HG03378 (cell line): ENCODE measurements around the gene HMX3.

Experiments
- ATAC-seq: cut with Tn5 transposase; IDR thresholded peaks from one replicate; pipeline ENCODE4 v1.9.1; 2021; ENCODE audit warnings: mild to moderate bottlenecking, moderate library complexity; ENCODE audit not compliant: unreplicated experiment

Gene HMX3

DNA sequence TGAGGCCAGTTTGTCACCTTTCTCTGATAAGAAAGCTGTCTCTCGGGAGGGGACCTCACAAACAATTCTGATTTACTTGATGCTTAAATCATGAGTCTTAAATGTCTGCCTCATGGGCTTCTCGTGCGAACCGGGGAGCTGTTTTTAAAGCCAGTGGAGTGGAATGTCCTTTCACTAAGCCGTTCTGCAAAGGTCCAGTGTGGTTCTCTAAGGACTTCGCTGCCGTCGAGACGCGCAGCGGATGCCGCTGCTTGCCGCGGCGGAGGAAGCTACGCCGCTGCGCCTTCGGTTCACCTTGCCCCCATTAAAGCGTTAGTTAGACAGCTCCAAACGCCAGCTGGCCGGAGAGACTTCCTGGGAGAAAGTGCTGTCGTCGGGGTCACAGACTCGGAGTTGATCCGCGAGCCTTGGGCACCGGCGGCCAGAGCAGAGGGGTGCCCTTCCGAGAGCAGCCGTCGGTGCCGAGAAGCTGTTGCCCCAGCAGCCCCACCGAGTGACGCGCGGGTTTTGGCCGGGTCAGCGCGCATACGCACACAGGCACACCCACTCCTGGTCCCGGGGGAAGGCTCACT, 1.3 kb upstream of the HMX3 start:
- ATAC-seq: no peak

DNA sequence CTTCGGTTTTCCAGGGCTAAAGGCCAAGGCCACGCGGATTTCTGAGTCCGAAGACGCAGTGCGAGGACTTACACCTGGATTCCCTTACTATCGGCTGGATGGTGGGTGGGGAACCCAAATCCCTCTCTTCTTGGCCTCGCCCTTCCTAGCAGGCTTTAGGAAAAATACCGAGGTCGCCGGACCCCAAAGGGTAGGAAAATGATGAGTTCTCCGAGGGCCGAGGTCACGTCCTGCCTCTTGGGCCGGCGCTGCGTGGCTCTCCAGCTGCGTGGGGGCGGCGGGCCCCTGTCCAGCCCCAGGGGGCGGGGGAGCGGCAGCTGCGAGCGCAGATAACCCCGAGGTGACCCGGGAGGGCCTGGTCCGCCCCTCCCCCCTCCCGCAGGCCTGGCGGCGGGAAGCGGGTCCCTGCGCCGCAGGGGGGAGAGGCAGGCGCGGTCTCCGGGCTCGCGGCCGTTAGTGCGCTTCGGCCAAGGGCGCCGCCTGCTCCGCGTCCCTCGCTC, 805 bp upstream of the HMX3 start:
- no peak for ATAC-seq

DNA sequence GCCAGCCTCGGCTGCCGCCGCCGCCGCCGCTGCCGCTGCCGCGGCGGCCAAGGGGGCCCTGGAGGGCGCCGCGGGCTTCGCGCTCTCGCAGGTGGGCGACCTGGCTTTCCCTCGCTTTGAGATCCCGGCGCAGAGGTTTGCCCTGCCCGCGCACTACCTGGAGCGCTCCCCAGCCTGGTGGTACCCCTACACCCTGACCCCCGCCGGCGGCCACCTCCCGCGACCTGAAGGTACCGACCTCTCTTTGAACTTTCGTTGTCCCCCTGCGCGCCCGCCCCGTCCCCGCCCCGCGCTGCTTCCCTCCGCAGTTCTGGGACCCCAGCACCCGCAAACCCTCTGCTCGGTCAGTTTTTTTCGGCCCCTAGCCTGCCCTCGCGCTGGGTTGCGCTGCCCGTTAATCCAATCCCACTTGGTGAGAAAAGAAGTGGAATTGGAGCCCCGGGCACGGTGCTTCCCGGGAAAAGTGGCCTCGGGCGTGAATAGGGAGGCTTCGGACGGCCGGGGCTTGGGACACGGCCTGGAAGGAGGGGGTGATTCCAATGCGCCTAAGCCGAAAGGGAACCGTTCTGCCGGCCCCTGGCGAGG, 543 bp downstream of the HMX3 start:
- ATAC-seq: no peak

DNA sequence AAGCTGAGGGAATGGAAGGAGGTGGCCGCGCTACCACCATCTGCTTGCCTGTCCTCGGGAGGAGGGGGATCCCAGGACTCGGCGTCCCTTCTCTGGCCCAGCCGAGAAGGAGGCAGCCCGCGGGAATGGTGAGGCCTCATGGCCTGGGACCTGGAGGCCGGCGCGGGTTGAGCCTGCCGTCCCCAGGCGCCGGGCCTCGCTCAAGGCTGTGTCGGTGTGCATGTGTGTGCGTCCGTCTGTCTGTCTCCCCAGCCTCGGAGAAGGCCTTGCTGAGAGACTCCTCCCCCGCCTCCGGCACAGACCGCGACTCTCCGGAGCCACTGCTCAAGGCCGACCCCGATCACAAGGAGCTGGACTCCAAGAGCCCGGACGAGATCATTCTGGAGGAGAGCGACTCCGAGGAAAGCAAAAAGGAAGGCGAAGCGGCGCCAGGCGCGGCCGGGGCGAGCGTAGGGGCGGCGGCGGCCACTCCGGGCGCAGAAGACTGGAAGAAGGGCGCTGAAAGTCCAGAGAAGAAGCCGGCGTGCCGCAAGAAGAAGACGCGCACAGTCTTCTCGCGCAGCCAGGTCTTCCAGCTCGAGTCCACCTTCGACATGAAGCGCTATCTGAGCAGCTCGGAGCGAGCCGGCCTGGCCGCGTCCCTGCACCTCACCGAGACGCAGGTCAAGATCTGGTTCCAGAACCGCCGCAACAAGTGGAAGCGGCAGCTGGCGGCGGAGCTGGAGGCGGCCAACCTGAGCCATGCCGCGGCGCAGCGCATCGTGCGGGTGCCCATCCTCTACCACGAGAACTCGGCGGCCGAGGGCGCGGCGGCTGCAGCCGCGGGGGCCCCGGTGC, 1.3 kb downstream of the HMX3 start:
- ATAC-seq: no peak

DNA sequence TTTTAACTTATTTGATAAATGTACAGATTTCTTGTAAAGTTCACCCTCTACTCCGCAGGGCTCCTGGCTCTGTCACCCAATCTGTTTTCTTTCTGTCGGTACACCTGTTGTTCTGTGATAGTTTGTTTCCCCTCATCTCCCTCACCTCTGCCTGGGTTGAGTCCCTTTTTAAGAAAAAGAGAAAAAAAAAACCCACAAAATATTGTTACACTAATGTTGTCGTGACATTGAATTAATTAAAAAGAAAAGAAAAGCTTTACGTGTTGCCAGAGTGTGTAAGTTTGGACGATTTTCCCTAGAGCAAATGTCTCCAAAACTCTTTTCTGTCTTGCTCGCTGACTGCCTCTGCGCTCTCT, 3.4 kb downstream of the HMX3 start:
- no peak for ATAC-seq

DNA sequence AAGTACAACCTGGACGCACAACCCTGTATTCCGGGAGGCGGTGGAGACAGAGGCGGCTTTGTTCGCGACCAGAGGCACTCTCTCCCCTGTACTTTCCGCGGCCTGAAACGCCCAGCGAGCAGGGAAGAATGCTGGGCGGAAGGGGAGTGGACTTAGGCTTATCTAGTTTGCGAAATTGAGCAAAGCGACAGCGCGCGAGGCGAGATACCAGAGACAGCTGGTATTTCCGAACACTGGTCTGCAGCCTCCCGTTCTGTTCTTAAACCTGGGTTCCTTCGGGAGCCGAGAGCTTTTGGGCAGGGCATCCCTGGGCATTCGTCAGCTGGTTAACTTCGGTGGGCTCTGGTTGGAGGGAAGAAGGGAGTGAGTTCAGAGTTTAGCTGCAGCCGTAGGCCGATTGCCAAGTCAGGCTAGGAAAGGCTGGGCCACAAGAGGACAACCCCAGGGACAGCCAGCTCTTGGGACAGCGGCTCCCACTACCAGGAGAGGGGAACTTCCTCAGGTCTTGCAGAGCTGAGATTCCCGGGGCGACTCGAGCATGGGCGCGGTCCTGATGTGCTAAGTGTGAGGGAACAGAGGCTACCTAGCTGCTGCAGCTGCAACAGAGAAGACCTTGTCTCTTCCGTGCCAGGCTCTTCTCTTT, 3.9 kb downstream of the HMX3 start:
- ATAC-seq: no peak

DNA sequence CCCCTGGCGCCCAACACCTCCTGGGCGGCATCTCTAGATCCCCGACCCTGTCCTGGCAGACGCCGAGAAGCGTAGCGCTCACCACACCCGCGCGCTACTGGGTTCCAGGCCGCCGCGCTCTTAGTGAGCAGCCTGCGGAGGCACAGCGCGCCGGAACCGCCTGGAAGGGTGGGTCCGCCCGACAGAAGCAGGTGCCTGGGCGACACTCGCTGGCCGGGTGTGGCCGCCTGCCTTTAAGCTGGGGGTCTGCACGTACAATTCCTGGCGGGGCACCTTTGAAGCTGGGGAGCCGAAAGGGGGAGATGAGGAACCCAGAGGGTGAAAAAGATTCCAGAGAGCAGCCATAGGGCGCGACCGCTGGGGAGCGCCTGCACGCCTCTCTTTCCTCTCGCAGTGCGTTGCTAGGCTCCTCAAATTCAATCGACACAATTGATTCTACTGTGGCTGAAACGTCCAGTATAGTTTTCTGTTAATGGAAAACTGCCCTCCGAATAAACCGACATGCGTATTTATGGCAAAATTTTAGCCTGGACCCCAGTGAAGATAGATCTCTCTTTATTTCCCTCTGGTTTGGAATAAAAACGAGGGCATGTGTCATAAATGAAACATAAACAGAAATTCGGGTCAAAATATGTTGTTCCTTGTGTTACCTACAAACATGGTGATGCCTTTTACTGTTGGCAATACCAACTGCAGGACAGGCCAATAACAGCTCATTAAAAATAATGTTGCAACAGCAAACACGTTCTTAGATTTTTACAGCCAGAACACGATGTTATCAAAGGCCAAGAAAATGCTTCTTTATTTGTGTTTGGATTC, 4.6 kb downstream of the HMX3 start:
- no peak for ATAC-seq

DNA sequence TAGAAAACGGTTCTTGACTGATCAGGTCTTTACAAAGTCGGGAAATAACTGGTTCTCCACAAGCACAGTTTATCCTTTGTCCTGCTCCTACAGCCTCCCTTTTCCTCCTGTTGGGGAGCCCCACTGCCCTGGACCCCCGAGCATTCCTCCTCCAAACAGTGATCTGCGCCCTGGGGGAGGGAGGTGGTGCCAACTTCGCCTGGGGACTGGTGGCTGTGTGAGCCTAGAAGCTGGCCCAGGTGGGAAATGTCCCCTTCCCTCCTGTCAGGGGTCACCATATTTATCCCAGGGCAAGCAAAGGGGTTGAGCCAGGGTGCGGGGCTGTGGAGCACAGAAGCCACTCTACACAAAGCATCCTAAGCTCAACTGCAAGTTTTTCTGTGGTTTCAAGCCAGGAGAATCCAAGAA, 5.2 kb downstream of the HMX3 start:
- no peak for ATAC-seq

DNA sequence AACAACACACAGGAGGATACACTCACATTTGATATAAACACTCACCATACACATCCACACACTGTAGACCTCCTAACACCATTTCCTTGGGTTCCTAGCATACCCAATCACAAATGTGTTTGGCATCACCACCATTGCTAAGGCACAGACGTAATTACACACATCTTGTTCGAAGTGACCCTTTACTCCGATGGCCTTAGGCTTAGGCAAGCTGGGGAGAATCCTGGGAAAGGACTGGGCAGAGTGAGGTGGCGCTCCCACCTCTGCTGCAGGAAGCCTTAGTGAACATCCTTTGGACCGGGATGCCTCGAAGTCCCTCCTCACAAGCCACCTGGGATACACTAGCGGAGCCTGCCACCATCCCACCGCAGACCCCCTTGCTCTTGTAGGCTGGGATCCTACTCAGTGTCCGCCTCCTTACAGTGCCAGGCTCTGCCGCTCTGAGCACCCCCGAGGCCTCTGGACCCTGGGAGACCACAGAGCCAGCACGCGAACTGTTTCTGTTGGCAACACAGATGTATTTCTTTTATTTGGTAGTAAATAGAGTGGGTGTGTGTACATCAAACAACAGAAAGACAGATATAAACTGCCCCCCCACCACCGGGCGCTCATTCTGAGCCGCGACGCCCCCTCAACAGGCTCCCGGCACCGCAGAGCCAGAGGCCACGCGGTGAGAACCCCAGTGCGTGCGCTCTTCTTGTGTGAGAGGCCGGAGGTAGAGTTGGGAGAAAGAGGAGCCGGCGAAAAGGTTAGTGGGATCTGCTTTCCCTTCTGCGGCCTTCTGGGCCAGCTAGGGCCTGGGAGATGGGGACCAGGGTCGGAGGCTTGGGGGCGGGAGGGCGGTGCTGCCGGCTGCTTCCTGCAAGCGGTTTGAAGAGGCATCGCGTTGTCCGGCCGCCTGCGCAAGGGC, 6.3 kb downstream of the HMX3 start:
- ATAC-seq: no peak

DNA sequence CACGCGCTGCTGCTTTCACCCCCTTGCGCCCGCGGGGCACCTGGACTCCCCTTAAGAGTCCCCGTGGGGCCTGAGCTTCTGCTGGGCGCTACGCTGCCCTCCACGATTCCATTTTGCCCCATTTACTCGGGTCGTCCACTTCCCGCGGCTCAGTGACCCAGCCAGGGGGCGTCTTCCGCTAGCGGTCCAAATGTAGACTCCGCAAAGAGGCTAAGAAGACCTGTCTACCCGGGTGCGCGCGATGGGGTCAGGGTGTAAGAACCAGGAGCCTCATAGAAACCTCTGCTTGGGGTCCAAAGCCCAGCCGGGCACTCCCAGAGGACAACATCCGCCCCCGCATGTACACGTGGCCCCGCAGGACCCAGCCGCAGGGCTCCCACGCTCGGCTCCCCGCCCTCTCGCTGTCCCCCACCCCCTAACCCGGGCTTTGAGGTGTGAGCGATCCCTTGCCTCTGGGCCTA, 7.0 kb downstream of the HMX3 start:
- ATAC-seq: no peak

DNA sequence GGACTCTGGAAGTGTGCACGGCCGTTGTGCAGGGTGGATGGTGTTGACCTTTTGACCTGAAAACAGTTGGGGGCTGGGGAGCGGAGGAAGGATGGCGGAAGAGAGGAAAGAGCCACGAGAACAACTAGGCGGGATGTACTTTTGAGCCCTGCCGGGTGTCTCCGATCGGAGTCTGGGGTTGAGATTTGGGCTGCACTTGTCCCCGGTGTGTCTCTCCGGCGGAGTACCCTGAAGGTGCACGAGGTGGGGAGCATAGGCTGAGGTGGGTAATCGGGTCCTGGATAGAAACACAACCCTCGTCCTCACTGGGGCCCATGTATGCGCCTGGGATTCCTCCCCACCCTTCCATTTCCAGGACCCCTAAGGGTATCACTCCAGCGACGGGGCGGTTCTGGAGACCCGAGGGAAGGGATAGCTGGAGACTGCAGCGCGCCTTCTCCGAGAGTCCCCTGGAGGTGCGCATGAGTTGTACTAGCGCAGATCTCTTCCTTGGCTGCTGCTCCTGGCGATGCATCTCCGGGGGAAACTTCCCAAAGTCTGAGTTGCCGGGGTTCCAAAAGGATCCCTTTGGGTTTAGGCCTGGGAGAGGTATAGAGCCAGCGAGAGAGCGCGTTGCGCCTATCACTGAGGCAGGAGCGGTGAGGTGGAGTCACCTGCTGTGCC, 7.5 kb downstream of the HMX3 start:
- ATAC-seq: no peak

DNA sequence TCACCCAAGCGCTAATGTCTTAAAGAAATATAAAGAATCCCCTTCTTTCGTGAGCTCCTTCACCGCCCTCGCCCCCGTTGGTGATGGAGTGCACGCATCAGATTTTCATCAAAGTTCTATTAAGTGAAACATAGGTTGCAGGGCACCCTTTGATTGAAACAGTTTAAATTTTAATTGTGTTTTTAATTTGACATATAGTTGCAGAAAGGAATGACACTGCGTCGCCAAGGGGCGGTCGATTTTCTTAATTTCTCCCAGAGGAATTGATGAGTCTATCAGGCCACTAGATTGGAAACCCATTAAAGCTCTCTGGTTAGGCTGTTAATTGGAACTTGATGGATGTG, 8.0 kb downstream of the HMX3 start:
- ATAC-seq: no peak

DNA sequence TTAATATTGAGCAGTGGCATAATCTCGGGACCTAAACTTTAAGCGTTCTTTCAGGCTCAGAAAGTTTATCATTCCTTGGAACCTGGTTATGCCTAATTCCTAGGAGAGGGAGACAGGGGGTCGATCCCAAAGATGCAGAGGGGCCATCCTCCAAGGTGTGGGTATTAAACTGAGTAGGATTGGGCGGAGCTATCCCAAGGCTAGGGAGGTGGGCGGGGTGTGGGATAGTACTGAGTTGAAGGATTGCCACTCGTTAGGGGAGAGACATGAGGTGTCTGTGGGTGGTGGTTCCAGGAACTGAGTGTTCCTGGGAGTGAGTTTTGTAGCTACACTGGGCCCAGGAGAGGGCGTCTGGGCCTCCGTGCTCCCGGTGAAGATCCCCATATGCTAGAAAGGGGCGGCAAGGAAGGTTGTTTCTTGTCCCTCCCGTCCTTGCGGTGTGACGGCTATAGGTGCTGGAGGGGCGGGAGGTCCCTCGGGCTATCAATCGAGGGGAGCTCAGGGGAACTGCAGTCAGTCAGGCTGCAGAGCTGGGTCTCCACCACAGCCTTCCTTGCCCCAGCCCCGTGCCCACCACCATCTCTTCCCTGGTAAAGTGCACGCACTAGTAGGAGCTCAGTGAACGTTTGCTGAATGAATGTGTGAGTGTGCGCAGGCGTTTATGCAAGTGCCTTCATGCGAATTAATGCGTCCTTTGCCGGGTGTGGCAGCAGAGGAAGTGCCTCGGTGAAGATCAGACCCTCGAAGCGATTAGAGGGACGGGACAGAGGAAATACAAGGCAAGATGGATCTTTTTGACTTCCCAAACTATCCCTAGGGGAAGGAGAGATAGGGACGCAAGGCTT, 9.1 kb downstream of the HMX3 start:
- ATAC-seq: no peak

DNA sequence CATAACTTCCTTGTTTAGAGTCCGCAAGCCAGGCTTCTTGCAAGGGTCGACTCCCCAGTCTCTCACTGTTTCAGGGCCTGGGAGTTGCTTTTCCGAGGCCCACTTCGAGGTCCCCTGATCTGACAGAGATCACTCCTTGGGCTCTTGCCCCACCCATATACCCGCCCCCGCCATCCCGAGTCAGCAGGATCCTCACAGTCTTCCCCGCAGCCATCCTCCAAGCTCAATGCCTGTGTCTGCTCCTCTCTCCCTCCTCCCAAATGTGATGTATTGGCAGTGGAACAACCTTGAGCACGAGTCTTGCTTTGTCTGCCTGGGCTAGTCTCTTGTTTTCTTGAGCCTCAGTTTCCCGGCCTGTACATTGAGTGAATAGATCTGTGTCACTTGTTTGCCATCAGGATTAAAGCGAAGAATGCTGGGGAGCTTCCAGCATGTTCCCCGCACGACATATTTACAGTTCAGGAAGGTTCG, 9.8 kb downstream of the HMX3 start:
- ATAC-seq: no peak

DNA sequence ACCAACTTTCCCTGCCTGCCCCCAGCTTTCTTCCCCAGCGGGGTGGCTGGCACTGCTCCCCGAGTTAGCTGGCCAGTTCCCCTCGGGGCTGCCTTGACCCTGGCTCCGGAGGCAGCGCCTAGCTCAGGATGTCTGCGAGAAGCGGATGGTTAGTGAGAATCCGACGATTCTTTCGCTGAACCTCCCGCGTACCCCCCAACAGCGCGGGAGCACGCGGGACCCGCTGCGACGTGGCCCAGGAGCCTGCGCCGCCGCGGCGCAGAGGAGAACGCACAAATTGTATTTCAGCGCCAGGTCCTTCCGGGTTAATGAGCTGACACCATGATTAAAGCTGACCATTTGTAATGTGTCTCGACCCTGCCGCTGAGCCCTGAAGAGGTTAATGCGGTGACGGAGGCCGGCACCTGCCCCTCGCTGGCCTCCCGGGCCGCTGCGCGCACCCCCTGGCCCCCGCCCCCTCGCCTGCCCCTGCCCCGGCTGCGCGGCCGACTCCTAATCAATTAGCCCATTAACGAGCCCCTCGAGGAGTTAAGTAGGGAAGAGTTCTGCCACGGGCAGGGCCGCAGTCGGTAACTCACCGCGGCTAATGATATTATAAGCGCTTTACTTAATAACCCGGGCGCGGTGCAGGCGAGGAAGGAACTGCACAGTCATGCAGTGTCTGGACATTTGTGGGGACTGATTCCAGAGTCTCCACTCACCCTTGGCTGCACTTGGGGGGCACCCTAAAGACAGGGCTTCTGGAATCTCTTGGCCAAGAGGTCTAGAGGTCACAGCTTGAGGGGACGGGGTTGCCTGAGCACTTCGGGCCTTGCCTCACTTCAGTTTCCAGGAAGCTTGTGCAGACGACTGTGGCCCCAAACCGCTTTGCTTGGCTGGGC, 10.5 kb downstream of the HMX3 start:
- no peak for ATAC-seq

DNA sequence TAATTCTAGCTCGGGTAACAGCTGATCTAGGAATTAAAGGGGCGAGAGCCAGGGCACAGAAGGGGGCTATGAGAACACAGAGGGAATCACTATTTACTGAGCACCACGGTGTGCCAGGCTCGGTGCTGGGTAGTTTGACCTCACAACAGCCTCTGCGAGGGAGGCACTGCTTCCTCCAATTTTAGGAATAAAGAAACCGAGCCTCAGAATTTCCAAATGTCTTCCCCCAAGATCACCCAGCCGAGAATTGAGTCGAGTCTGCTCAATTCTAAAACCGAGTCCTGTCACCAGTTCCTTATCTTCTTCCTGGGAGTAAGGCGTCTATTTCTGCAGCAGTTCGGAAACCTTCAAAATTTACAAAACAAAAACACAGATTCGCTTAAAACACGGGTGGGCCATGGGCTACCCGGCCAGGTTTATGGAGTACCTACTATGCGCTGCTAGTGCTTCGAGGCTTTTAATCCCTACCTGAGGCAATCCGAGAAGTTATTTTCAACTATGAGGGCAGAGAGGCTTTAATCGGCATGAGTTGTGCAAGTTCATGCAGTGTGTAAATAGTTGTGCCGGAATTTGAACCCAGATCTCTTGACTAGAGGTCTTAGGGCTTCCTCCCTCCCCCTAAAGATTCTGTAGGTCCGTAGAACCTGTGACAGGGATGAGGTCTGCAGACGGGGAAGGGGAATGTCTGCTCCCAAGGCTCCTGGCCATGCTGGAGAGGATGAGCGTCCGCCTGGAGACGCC, 11.3 kb downstream of the HMX3 start:
- no peak for ATAC-seq
